HCT116 (cell line): Measurements from ENCODE around the gene DDX28. TPM values are rescaled to one million over a fixed set of nuclear protein-coding genes. Genes with fewer than 3 reads are reported as not detected.

Experiments used
- ATAC-seq: fragments of 200-7000 bp; cut with Tn5 transposase; 2 replicates; pipeline ENCODE4 v1.9.1; 2020; ENCODE audit warnings: mild to moderate bottlenecking, moderate library complexity
- BruUV-seq: library from RNA; stranded (reverse); fragments of 400-500 nt; replicated peaks from 2 replicates; lab custom pipeline; 2021; lab: Mats Ljungman, UMichigan
- CTCF ChIA-PET: fragments of 300-600 bp; sonication (Branson Sonifier 250); formaldehyde crosslinking; loops from one replicate; lab custom pipeline; 2021; ENCODE audit warnings: antibody characterized with exemption; lab: Charles Lee
- POLR2A ChIA-PET: fragments of 300-600, 350-600 bp; sonication (Branson Sonifier 250); formaldehyde crosslinking; loops from one replicate; lab custom pipeline; 2021; ENCODE audit warnings: antibody characterized with exemption; lab: Charles Lee
- RAD21 ChIA-PET, 2 experiments: fragments of 300-600 bp; sonication (Branson Sonifier 250); formaldehyde crosslinking; loops; one replicate each; lab custom pipeline; 2023; ENCODE audit warnings: low total read pairs in 2 of 2; ENCODE audit not compliant: uncharacterized antibody in 2 of 2, unreplicated experiment in 2 of 2, low non-redundant PET in 1 of 2; lab: Charles Lee
- DNase-seq: peaks from one replicate; pipeline ENCODE4 v3.0.0-alpha.2; 2010; ENCODE audit warnings: low read depth, low spot score
- H2AFZ ChIP-seq: fragments of 200-600 bp; shearing (Covaris generic), sonication (generic); 2 replicates; pipeline ENCODE4 v1.6.1; 2017; ENCODE audit warnings: low read depth, mixed run types, mixed read lengths, antibody characterized with exemption, low read length; ENCODE audit not compliant: poor library complexity, severe bottlenecking
- H3K27ac ChIP-seq: 2 replicates; pipeline ENCODE4 v1.5.1; 2012; ENCODE audit warnings: low read depth, low read length
- H3K27me3 ChIP-seq: fragments of 200-600 bp; sonication (generic); 2 replicates; pipeline ENCODE4 v1.6.1; 2016; ENCODE audit warnings: mixed run types, low read length, mixed read lengths; ENCODE audit not compliant: insufficient read depth
- H3K36me3 ChIP-seq, 2 experiments: fragments of 200-500 bp in 1 of 2; fragments of 200-600 bp in 1 of 2; sonication (Bioruptor generic) in 1 of 2; sonication (generic) in 1 of 2; 2 replicates each; pipeline versions ENCODE4 v1.5.1 to v1.6.1; 2014 to 2016; ENCODE audit warnings: low read length in 2 of 2, inconsistent platforms in 1 of 2, mixed read lengths in 1 of 2, mixed run types in 1 of 2; ENCODE audit not compliant: insufficient read depth in 2 of 2, control insufficient read depth in 1 of 2
- H3K4me1 ChIP-seq, 2 experiments: fragments of 200-600 bp in 1 of 2; sonication (generic) in 1 of 2; 2 replicates each; pipeline versions ENCODE4 v1.5.1 to v1.6.1; 2012 to 2017; ENCODE audit warnings: low read length in 2 of 2, inconsistent platforms in 1 of 2, mild to moderate bottlenecking in 1 of 2, mixed read lengths in 1 of 2, mixed run types in 1 of 2, moderate library complexity in 1 of 2; ENCODE audit not compliant: insufficient read depth in 2 of 2, control insufficient read depth in 1 of 2
- H3K4me2 ChIP-seq: fragments of 200-600 bp; sonication (generic); 2 replicates; pipeline ENCODE4 v1.6.1; 2017; ENCODE audit warnings: mixed run types, low read length, mixed read lengths
- H3K4me3 ChIP-seq, 2 experiments: fragments of 200-600 bp in 1 of 2; sonication (generic) in 1 of 2; replicated peaks in 1 of 2; 2 replicates each; pipeline ENCODE4 v1.5.1; 2011 to 2016; ENCODE audit warnings: low read length in 2 of 2, control low read depth in 1 of 2, low read depth in 1 of 2, mild to moderate bottlenecking in 1 of 2, mixed read lengths in 1 of 2, mixed run types in 1 of 2
- H3K79me2 ChIP-seq: fragments of 200-600 bp; sonication (generic); 2 replicates; pipeline ENCODE4 v1.6.1; 2017; ENCODE audit warnings: mild to moderate bottlenecking, mixed run types, low read length, moderate library complexity, mixed read lengths; ENCODE audit not compliant: insufficient read depth
- H3K9ac ChIP-seq: fragments of 200-600 bp; sonication (generic); 2 replicates; pipeline ENCODE4 v1.6.1; 2016; ENCODE audit warnings: low read length, mixed read lengths
- H3K9me2 ChIP-seq: fragments of 200-600 bp; sonication (generic), shearing (Covaris generic); 2 replicates; pipeline ENCODE4 v1.6.1; 2017; ENCODE audit warnings: mixed run types, mild to moderate bottlenecking, moderate library complexity; ENCODE audit not compliant: insufficient read depth
- H3K9me3 ChIP-seq, 2 experiments: fragments of 200-500 bp in 1 of 2; fragments of 200-600 bp in 1 of 2; sonication (Bioruptor generic) in 1 of 2; sonication (generic) in 1 of 2; 2 replicates each; pipeline ENCODE4 v1.6.1; 2014 to 2017; ENCODE audit warnings: low read length in 2 of 2, mixed read lengths in 2 of 2, inconsistent platforms in 1 of 2, low read depth in 1 of 2, mild to moderate bottlenecking in 1 of 2, mixed run types in 1 of 2, moderate library complexity in 1 of 2; ENCODE audit not compliant: control insufficient read depth in 1 of 2, insufficient read depth in 1 of 2
- H4K20me1 ChIP-seq: fragments of 200-600 bp; sonication (generic), shearing (Covaris generic); 2 replicates; pipeline ENCODE4 v1.6.1; 2017; ENCODE audit warnings: mixed run types, mild to moderate bottlenecking, moderate library complexity; ENCODE audit not compliant: insufficient read depth
- CTCF ChIP-seq, 3 experiments: fragments of 200-600 bp in 1 of 3; sonication (generic) in 1 of 3; IDR thresholded peaks in 2 of 3; conservative IDR thresholded peaks in 1 of 3; 2 replicates each; pipeline ENCODE4 v1.5.1; 2012 to 2017; ENCODE audit warnings: low read depth in 2 of 3, low read length in 2 of 3, antibody characterized with exemption in 1 of 3, borderline replicate concordance in 1 of 3, control low read depth in 1 of 3, mild to moderate bottlenecking in 1 of 3, mixed read lengths in 1 of 3, mixed run types in 1 of 3, moderate library complexity in 1 of 3; ENCODE audit not compliant: insufficient read depth in 1 of 3
- ELF1 ChIP-seq: IDR thresholded peaks from 2 replicates; pipeline ENCODE4 v1.6.1; 2012; ENCODE audit warnings: low read depth, borderline replicate concordance
- EZH2 ChIP-seq: fragments of 200-600 bp; sonication (generic); IDR thresholded peaks from 2 replicates; pipeline ENCODE4 v1.6.1; 2017; ENCODE audit warnings: antibody characterized with exemption, mixed run types
- EZH2phosphoT487 ChIP-seq: fragments of 200-600 bp; IDR thresholded peaks from 2 replicates; pipeline ENCODE4 v1.6.1; 2018; ENCODE audit warnings: antibody characterized with exemption, borderline replicate concordance
- FOSL1 ChIP-seq: IDR thresholded peaks from 2 replicates; pipeline ENCODE4 v1.6.1; 2012; ENCODE audit warnings: low read depth
- JUND ChIP-seq: IDR thresholded peaks from 2 replicates; pipeline ENCODE4 v1.6.1; 2012
- MAX ChIP-seq: IDR thresholded peaks from 2 replicates; pipeline ENCODE4 v1.6.1; 2012
- POLR2A ChIP-seq: IDR thresholded peaks from 2 replicates; pipeline ENCODE4 v1.7.0; 2011; ENCODE audit warnings: borderline replicate concordance; ENCODE audit not compliant: insufficient read depth, insufficient read length; ENCODE audit errors: extremely low read depth
- RAD21 ChIP-seq: IDR thresholded peaks from 2 replicates; pipeline ENCODE4 v1.6.1; 2012; ENCODE audit warnings: low read depth, mild to moderate bottlenecking
- SRF ChIP-seq: IDR thresholded peaks from 2 replicates; pipeline ENCODE4 v1.6.1; 2012; ENCODE audit warnings: low read depth
- TCF7L2 ChIP-seq: IDR thresholded peaks from 2 replicates; pipeline ENCODE4 v1.7.0; 2011; ENCODE audit warnings: borderline replicate concordance, inconsistent platforms; ENCODE audit not compliant: insufficient read depth, insufficient read length; ENCODE audit errors: extremely low read depth
- ZBTB33 ChIP-seq: IDR thresholded peaks from 2 replicates; pipeline ENCODE4 v1.6.1; 2011; ENCODE audit warnings: mild to moderate bottlenecking, low read length, moderate library complexity; ENCODE audit not compliant: insufficient replicate concordance; ENCODE audit errors: extremely low read depth
- ZFX ChIP-seq: fragments of 450-650 bp; IDR thresholded peaks from 2 replicates; pipeline ENCODE4 v1.6.1; 2017
- intact Hi-C: fragments of 100-400 bp; cut with micrococcal nuclease; formaldehyde crosslinking; loops from 2 replicates; pipeline ENCODE4 v1.10.0; 2022
- total RNA-seq: library from RNA; stranded (reverse); gene quantifications from one replicate; pipeline ENCODE4 v1.2.1, GENCODE V29; 2021; ENCODE audit not compliant: unreplicated experiment

DDX28 gene
- total RNA-seq, 1 experiment from 2014 or later, result 13.8 TPM

GRCh38 chr16:68071518-68071901, 48.5 kb upstream of the DDX28 start:
- Histone ChIP-seq H2AFZ (no peak overlapping the region), H3K27ac (no peak overlapping the region)

More at GRCh38 chr16:68071518-68071901, 48.5 kb upstream of the DDX28 start:
- Histone ChIP-seq H3K4me1 (peaks cover 0 to 5% of the 10 kb centered on the region in 2 experiments; a peak in 1 of 4 replicates), H3K9ac (no peak overlapping the region), H3K27me3 (no peaks in the 10 kb centered on the region), H3K9me3 (no peaks in the 10 kb centered on the region), H3K9me2 (no peaks in the 10 kb centered on the region), H4K20me1 (no peaks in the 10 kb centered on the region), H3K4me2 (no peak overlapping the region), H3K36me3 (peaks cover 16 to 28% of the 10 kb centered on the region in 2 experiments; a peak in 3 of 4 replicates), H3K4me3 (no peak overlapping the region), H3K79me2 (no peaks in the 10 kb centered on the region)
- DNase-seq (no peak), ATAC-seq (no peak)
- intact Hi-C loops, result no loop called here
- ChIA-PET RAD21 (no interaction called here), POLR2A (no interaction called here), CTCF (interaction anchor here (1.0 kb wide), 1 partner anchor 11 kb away, joined by 4 read pairs; no protein-coding TSS in a partner anchor)
- TF ChIP-seq EZH2, result no peak
- no peak for TF ChIP-seq EZH2phosphoT487
- no peak for TF ChIP-seq CTCF (IDR thresholded peaks at IDR 0.05 in 2 of 3, conservative IDR thresholded peaks at IDR 0.05 in 1 of 3; ENCODE audit: borderline replicate concordance in 1 of 3, insufficient read depth in 1 of 3, low read depth in 2 of 3, low read length in 2 of 3)
- no peak for TF ChIP-seq JUND
- no peak for TF ChIP-seq SRF
- no peak for TF ChIP-seq POLR2A
- no peak for TF ChIP-seq MAX
- no peak for TF ChIP-seq FOSL1
- TF ChIP-seq ZFX, result no peak
- TF ChIP-seq ELF1, result no peak
- no peak for TF ChIP-seq TCF7L2
- no peak for TF ChIP-seq ZBTB33
- no peak for TF ChIP-seq RAD21
- no TSS peak for BruUV-seq
